GM19023 (cell line): ENCODE data around the gene HOMER2.
A peak's percentile ranks its signal among the peaks of the same experiment; 100 is the strongest.
"Not testable (repeated sequence)": the region's sequence is repeated elsewhere in the genome, so short reads cannot be mapped to it uniquely, and the experiment has no call there.

Experiments
- ATAC-seq: cut with Tn5 transposase; IDR thresholded peaks from one replicate; pipeline ENCODE4 v1.9.1; 2021; ENCODE audit warnings: mild to moderate bottlenecking, moderate library complexity; ENCODE audit not compliant: unreplicated experiment

HOMER2 gene

GRCh38 chr15:82839136-82839535 is 113.4 kb downstream of the HOMER2 start:
- no peak for ATAC-seq

GRCh38 chr15:82838096-82838735 is 114.3 kb downstream of the HOMER2 start:
- no peak for ATAC-seq

- no peak for ATAC-seq
These were observed 117.1 kb downstream of the HOMER2 start for GRCh38 chr15:82835391-82835917.

GRCh38 chr15:82833362-82833682 is 119.2 kb downstream of the HOMER2 start:
- no peak for ATAC-seq

GRCh38 chr15:82832601-82833361 is 119.7 kb downstream of the HOMER2 start:
- ATAC-seq, result peak; percentile 80

- ATAC-seq, result peak; percentile 27
These were observed 120.5 kb downstream of the HOMER2 start for GRCh38 chr15:82831894-82832600.

GRCh38 chr15:82830427-82831173 is 121.9 kb downstream of the HOMER2 start:
- no peak for ATAC-seq

GRCh38 chr15:82829234-82829633 is 123.3 kb downstream of the HOMER2 start:
- no peak for ATAC-seq

- no peak for ATAC-seq
These were observed 124.4 kb downstream of the HOMER2 start for GRCh38 chr15:82828075-82828474.

GRCh38 chr15:82823049-82823448 is 129.5 kb downstream of the HOMER2 start:
- ATAC-seq, result no peak

GRCh38 chr15:82821851-82822250 is 130.7 kb downstream of the HOMER2 start:
- not testable (repeated sequence) for ATAC-seq

- ATAC-seq, result not testable (repeated sequence)
These were observed 131.1 kb downstream of the HOMER2 start for GRCh38 chr15:82821396-82821795.

GRCh38 chr15:82820128-82820527 is 132.4 kb downstream of the HOMER2 start:
- ATAC-seq, result no peak

GRCh38 chr15:82812994-82813393 is 139.5 kb downstream of the HOMER2 start:
- no peak for ATAC-seq

- no peak for ATAC-seq
These were observed 141.6 kb downstream of the HOMER2 start for GRCh38 chr15:82810890-82811426.

- peak; percentile 10 for ATAC-seq
These were observed 142.2 kb downstream of the HOMER2 start for GRCh38 chr15:82810061-82810889.

- ATAC-seq, result peak; percentile 92
These were observed 143.0 kb downstream of the HOMER2 start, which contains the start of gene WHAMM for GRCh38 chr15:82809308-82810060. Gene WHAMM, plus strand, starts transcription at chr15:82809628. Its CDS starts 99 bp downstream, at chr15:82809727.

- ATAC-seq, result no peak
These were observed 143.9 kb downstream of the HOMER2 start for GRCh38 chr15:82808634-82809041.
